ENCODE measurements around the gene DNAAF9.

DNA sequence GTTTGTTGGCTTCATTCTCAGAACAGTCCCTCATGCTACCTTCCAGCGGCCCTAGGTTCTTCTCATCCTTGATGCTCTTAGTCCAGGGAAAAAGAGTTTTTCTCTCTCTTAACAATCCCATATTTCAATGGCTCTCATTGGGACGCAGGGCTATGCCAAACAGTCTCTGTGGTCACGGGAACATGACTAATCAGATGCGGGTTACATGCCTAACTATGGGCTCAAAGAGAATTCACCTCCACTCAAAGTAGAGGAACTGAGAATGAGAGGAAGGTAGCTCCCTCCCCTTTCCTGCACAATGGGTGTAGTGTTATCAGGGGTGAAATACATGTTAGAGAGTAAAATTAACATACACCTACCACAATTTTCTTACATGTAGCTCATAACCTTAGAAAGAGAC lies 45.2 kb upstream of the DNAAF9 start:
- no peak for TF ChIP-seq CTCF (conservative IDR thresholded peaks at IDR 0.05; ENCODE audit: low read depth, low read length)
- no peak for TF ChIP-seq EZH2 (IDR thresholded peaks at IDR 0.05; ENCODE audit: borderline replicate concordance, low read depth, low read length, poor library complexity, severe bottlenecking)

All from A673 (cell line).